Breast epithelium (tissue), 4 donors: ENCODE measurements around the gene MYLK. TPM values are rescaled to one million over a fixed set of nuclear protein-coding genes. Genes with fewer than 3 reads are reported as not detected.

ENCODE experiments used
- DNase-seq, 2 donors: peaks; one replicate each; pipeline ENCODE4 v3.0.0-alpha.2; 2019; ENCODE audit warnings: low spot score in 2 of 2
- H3K27ac ChIP-seq, 2 donors: fragments of 200-600 bp; sonication (generic) in 1 of 2; one replicate each; pipeline ENCODE4 v1.5.1; 2016 to 2019; ENCODE audit warnings: mild to moderate bottlenecking in 1 of 2
- H3K27me3 ChIP-seq, 2 donors: fragments of 200-600 bp; sonication (generic) in 1 of 2; one replicate each; pipeline versions ENCODE4 v1.5.1 to v1.6.0; 2017 to 2019; ENCODE audit warnings: control low read depth in 1 of 2, mild to moderate bottlenecking in 1 of 2
- H3K36me3 ChIP-seq: fragments of 200-600 bp; one replicate; pipeline ENCODE4 v1.5.1; 2019
- H3K4me1 ChIP-seq, 2 donors: fragments of 200-600 bp; sonication (generic); one replicate each; pipeline ENCODE4 v1.5.1; 2016 to 2019; ENCODE audit warnings: control low read depth in 1 of 2
- H3K4me3 ChIP-seq, 3 donors: fragments of 200-600 bp; sonication (generic); 1 replicate in 2 of 3; 2 replicates in 1 of 3; pipeline ENCODE4 v1.5.1; 2016 to 2019; ENCODE audit warnings: mild to moderate bottlenecking in 3 of 3, moderate library complexity in 2 of 3
- H3K9me3 ChIP-seq, 2 donors: fragments of 200-600 bp; sonication (generic) in 1 of 2; one replicate each; pipeline ENCODE4 v1.5.1; 2016 to 2019; ENCODE audit warnings: control low read depth in 1 of 2
- CTCF ChIP-seq, 3 donors: fragments of 450-650 bp; IDR thresholded peaks; one replicate each; pipeline ENCODE4 v1.5.1; 2016 to 2017; ENCODE audit warnings: antibody characterized with exemption in 3 of 3, mild to moderate bottlenecking in 3 of 3, moderate library complexity in 3 of 3
- POLR2A ChIP-seq: fragments of 450-650 bp; IDR thresholded peaks from one replicate; pipeline ENCODE4 v1.6.1; 2016; ENCODE audit warnings: antibody characterized with exemption, mild to moderate bottlenecking, moderate library complexity
- POLR2AphosphoS5 ChIP-seq, 3 donors: sonication (generic); formaldehyde crosslinking; IDR thresholded peaks; one replicate each; pipeline ENCODE4 v1.6.1; 2017; ENCODE audit warnings: antibody characterized with exemption in 3 of 3
- intact Hi-C: fragments of 100-400 bp; cut with DNase I; formaldehyde crosslinking; loops from one replicate; pipeline ENCODE4 v1.15.1; 2023; ENCODE audit warnings: low total_unique reads
- total RNA-seq, 3 donors: library from RNA; depleted of rRNA; stranded (reverse); fragments of >200 nt; gene quantifications; one replicate each; pipeline ENCODE4 v1.1.0, GENCODE V29; 2016

Gene MYLK
- total RNA-seq, 3 donors from 2014 or later: 87.2 to 188 (median 181) TPM

GRCh38 chr3:123878807-123879206 is 5.3 kb downstream of the MYLK start:
- Histone ChIP-seq H3K27ac (no peak overlapping the region), H3K36me3 (no peaks in the 10 kb centered on the region), H3K4me1 (no peaks in the 10 kb centered on the region), H3K4me3 (no peak overlapping the region), H3K9me3 (no peaks in the 10 kb centered on the region), H3K27me3 (no peaks in the 10 kb centered on the region)
- intact Hi-C loops: no loop called here
- DNase-seq: no peak
- TF ChIP-seq POLR2AphosphoS5 (IDR thresholded peaks at IDR 0.05): no peak
- no peak for TF ChIP-seq POLR2A
- TF ChIP-seq CTCF (IDR thresholded peaks at IDR 0.05): no peak

- Histone ChIP-seq H3K9me3 (no peaks in the 10 kb centered on the region), H3K36me3 (no peaks in the 10 kb centered on the region), H3K4me1 (no peaks in the 10 kb centered on the region), H3K27me3 (no peaks in the 10 kb centered on the region), H3K4me3 (no peak overlapping the region), H3K27ac (no peak overlapping the region)
- no peak for TF ChIP-seq POLR2AphosphoS5 (IDR thresholded peaks at IDR 0.05)
- no peak for TF ChIP-seq CTCF (IDR thresholded peaks at IDR 0.05)
- no peak for TF ChIP-seq POLR2A
- no peak for DNase-seq
- intact Hi-C loops: no loop called here
Observed at GRCh38 chr3:123877965-123878364, 6.2 kb downstream of the MYLK start.

- intact Hi-C loops: no loop called here
- no peaks in the 10 kb centered on the region for H3K9me3 ChIP-seq
- H3K4me3 ChIP-seq: no peak overlapping the region
- no peaks in the 10 kb centered on the region for H3K4me1 ChIP-seq
- TF ChIP-seq POLR2A (no peak), CTCF (IDR thresholded peaks at IDR 0.05) (no peak), POLR2AphosphoS5 (IDR thresholded peaks at IDR 0.05) (no peak)
- H3K27ac ChIP-seq: no peak overlapping the region
- no peaks in the 10 kb centered on the region for H3K36me3 ChIP-seq
- DNase-seq: no peak
- H3K27me3 ChIP-seq: no peaks in the 10 kb centered on the region
Observed at GRCh38 chr3:123877466-123877865, 6.7 kb downstream of the MYLK start.

GRCh38 chr3:123876858-123877257 is 7.3 kb downstream of the MYLK start:
- Histone ChIP-seq H3K36me3 (no peaks in the 10 kb centered on the region), H3K4me1 (no peaks in the 10 kb centered on the region), H3K27me3 (no peaks in the 10 kb centered on the region), H3K9me3 (no peaks in the 10 kb centered on the region), H3K4me3 (no peak overlapping the region), H3K27ac (no peak overlapping the region)
- intact Hi-C loops: no loop called here
- TF ChIP-seq CTCF (IDR thresholded peaks at IDR 0.05) (no peak), POLR2A (no peak), POLR2AphosphoS5 (IDR thresholded peaks at IDR 0.05) (no peak)
- no peak for DNase-seq

- intact Hi-C loops: no loop called here
- Histone ChIP-seq H3K36me3 (no peaks in the 10 kb centered on the region), H3K27ac (no peak overlapping the region), H3K9me3 (no peaks in the 10 kb centered on the region), H3K4me1 (no peaks in the 10 kb centered on the region), H3K4me3 (no peak overlapping the region), H3K27me3 (no peaks in the 10 kb centered on the region)
- no peak for DNase-seq
- TF ChIP-seq POLR2A (no peak), POLR2AphosphoS5 (IDR thresholded peaks at IDR 0.05) (no peak), CTCF (IDR thresholded peaks at IDR 0.05) (no peak)
Observed at GRCh38 chr3:123872621-123873020, 11.5 kb downstream of the MYLK start.
